H1 (cell line): ENCODE results near the gene PITX3. TPM values are rescaled to one million over a fixed set of nuclear protein-coding genes. Genes with fewer than 3 reads are reported as not detected.

Source experiments
- CEBPB ChIP-seq: IDR thresholded peaks from 2 replicates; pipeline ENCODE4 v1.6.1; 2012; ENCODE audit warnings: low read depth, low read length
- CTBP2 ChIP-seq: IDR thresholded peaks from 2 replicates; pipeline ENCODE4 v1.7.0; 2011; ENCODE audit warnings: borderline replicate concordance, mild to moderate bottlenecking, moderate library complexity, mixed read lengths, low read length; ENCODE audit not compliant: insufficient read depth, insufficient read length
- polyA plus RNA-seq, 7 experiments: library from polyadenylated mRNA; depleted of rRNA in 3 of 7; stranded (reverse) in 5 of 7; unstranded in 2 of 7; fragments of >200 nt in 5 of 7; fragments of 200-250 nt in 2 of 7; gene quantifications; 1 replicate in 5 of 7; 2 replicates in 1 of 7; 4 replicates in 1 of 7; pipeline versions ENCODE4 v1.2.1 to v1.2.3, GENCODE V29; 2011 to 2013; ENCODE audit warnings: missing spikeins in 2 of 7, mixed read lengths in 2 of 7
- total RNA-seq: library from RNA; stranded (reverse); fragmentation: NEBNext Ultra II Directional; extraction: Animal tissue kit (Norgen Biotek cat#: 25700); gene quantifications from 2 replicates; pipeline ENCODE4 v1.2.1, GENCODE V29; 2021
- TF ChIP-seq, protein P1 (sequence below): IDR thresholded peaks from 2 replicates; pipeline ENCODE4 v1.6.1; 2011; ENCODE audit warnings: low read depth, mild to moderate bottlenecking, low read length; ENCODE audit not compliant: insufficient read depth

Gene PITX3
- total and polyA plus RNA-seq, 2 of the 8 experiments (the other 6 are each of a cell fraction or from before 2014, with no cell fraction given), result 0.18 to 0.41 TPM

DNA sequence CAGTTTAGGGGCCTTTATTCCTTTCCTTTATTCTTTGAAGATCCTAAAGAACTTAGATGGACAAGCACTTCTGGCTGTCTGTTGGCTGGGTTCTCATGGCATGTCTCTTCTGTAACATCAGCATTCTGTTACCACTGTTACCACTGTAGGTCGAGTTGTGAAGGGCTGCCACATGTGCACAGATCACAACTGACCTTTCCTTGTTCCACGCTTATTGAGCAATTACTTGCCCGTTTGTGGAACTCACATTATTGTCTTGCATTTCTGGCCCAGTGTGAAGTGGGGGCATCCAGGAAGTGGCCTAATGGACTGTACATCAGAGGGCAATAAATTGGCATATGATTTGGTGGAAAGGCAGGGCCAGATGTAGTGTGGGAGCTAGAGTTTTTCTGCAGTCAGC, 27.7 kb upstream of the PITX3 start (continued):
- TF ChIP-seq, protein P1, sequence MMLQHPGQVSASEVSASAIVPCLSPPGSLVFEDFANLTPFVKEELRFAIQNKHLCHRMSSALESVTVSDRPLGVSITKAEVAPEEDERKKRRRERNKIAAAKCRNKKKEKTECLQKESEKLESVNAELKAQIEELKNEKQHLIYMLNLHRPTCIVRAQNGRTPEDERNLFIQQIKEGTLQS, result no peak
- TF ChIP-seq CEBPB (no peak), CTBP2 (no peak)
